Uterus (tissue), 2 donors: Measurements from ENCODE around the gene SLC25A46.

Experiments
- CTCF ChIP-seq, 4 experiments: fragments of 200-600 bp in 2 of 4; fragments of 450-650 bp in 2 of 4; sonication (generic) in 2 of 4; IDR thresholded peaks; one replicate each; pipeline ENCODE4 v1.5.1; 2016 to 2019; ENCODE audit warnings: antibody characterized with exemption in 4 of 4, mild to moderate bottlenecking in 2 of 4, moderate library complexity in 1 of 4
- POLR2A ChIP-seq, 2 donors: fragments of 450-650 bp; IDR thresholded peaks; one replicate each; pipeline ENCODE4 v1.6.1; 2016; ENCODE audit warnings: antibody characterized with exemption in 2 of 2, mild to moderate bottlenecking in 1 of 2, moderate library complexity in 1 of 2

GRCh38 chr5:110738503-110738811, 350 bp upstream of the SLC25A46 start:
- TF ChIP-seq CTCF (IDR thresholded peaks at IDR 0.05) (no peak), POLR2A (IDR thresholded peaks at IDR 0.05) (no peak)
